ENCODE results near the gene KIF23. TPM values are rescaled to one million over a fixed set of nuclear protein-coding genes. Genes with fewer than 3 reads are reported as not detected.

The KIF23 gene
- total RNA-seq, 1 donor from 2014 or later = 193 TPM

DNA sequence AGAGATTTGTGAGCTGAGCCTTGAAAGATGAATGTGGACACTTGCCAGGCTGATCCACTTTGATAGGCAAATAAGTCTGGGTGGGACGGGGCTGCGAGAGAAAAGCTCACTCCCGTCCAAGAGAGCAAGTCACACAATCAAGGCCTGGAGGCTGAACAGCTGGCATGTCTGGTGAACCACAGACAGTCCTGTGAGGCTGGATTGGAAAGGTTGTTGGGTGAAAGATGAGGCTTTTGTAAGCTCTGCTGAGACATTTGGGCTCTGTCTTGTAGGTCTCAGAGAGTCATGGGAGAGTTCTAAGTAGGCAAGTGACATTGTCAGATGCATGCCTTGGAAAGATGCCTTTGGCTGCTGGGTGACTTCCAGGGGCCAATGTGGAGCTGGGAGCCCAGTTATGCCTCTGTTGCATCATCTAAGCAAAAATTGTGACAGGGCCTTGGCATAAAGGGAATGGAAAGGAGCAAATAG lies 76.9 kb downstream of the KIF23 start:
- Mint-ChIP-seq H3K4me1 (no peaks in the 10 kb centered on the region), H3K27ac (no peak overlapping the region), H3K4me3 (no peak overlapping the region), H3K36me3 (peaks cover 2% of the 10 kb centered on the region), H3K27me3 (ENCODE audit: insufficient read depth, low read depth) (peaks cover 7% of the 10 kb centered on the region), H3K9me3 (peaks cover 7% of the 10 kb centered on the region)
- no peaks in the 10 kb centered on the region for H3F3A ChIP-seq (ENCODE audit: low read depth)
- H3K36me3 ChIP-seq = no peaks in the 10 kb centered on the region
- no peaks in the 10 kb centered on the region for H3K9me3 ChIP-seq (ENCODE audit: low read depth)
- no peak overlapping the region for H3K9ac ChIP-seq
- no peak overlapping the region for H2AFZ ChIP-seq (replicated peaks)
- DNase-seq (ENCODE audit: low spot score) = no peak
- no peak overlapping the region for H3K4me3 ChIP-seq
- H3K79me2 ChIP-seq (ENCODE audit: low read depth) = no peaks in the 10 kb centered on the region
- no peak overlapping the region for H3K27ac ChIP-seq
- TF ChIP-seq, protein P1, sequence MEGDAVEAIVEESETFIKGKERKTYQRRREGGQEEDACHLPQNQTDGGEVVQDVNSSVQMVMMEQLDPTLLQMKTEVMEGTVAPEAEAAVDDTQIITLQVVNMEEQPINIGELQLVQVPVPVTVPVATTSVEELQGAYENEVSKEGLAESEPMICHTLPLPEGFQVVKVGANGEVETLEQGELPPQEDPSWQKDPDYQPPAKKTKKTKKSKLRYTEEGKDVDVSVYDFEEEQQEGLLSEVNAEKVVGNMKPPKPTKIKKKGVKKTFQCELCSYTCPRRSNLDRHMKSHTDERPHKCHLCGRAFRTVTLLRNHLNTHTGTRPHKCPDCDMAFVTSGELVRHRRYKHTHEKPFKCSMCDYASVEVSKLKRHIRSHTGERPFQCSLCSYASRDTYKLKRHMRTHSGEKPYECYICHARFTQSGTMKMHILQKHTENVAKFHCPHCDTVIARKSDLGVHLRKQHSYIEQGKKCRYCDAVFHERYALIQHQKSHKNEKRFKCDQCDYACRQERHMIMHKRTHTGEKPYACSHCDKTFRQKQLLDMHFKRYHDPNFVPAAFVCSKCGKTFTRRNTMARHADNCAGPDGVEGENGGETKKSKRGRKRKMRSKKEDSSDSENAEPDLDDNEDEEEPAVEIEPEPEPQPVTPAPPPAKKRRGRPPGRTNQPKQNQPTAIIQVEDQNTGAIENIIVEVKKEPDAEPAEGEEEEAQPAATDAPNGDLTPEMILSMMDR (IDR thresholded peaks at IDR 0.05) = no peak
- TF ChIP-seq EZH2phosphoT487 (IDR thresholded peaks at IDR 0.05) (no peak), EZH2 (IDR thresholded peaks at IDR 0.05) (no peak)
- no peaks in the 10 kb centered on the region for H3K4me1 ChIP-seq
- H4K20me1 ChIP-seq (ENCODE audit: low read depth) = no peaks in the 10 kb centered on the region
- no peaks in the 10 kb centered on the region for H3K27me3 ChIP-seq
- no peak overlapping the region for H3K4me2 ChIP-seq

- Histone ChIP-seq H2AFZ (replicated peaks) (no peak overlapping the region), H3K4me2 (no peak overlapping the region), H3K27me3 (no peaks in the 10 kb centered on the region), H3F3A (ENCODE audit: low read depth) (no peaks in the 10 kb centered on the region), H3K27ac (no peak overlapping the region), H3K9me3 (ENCODE audit: low read depth) (no peaks in the 10 kb centered on the region), H3K4me3 (no peak overlapping the region), H3K36me3 (no peaks in the 10 kb centered on the region), H3K9ac (no peak overlapping the region), H4K20me1 (ENCODE audit: low read depth) (no peaks in the 10 kb centered on the region), H3K79me2 (ENCODE audit: low read depth) (no peaks in the 10 kb centered on the region), H3K4me1 (peaks cover 9% of the 10 kb centered on the region)
- peaks cover 14% of the 10 kb centered on the region for H3K4me1 Mint-ChIP-seq
- no peak overlapping the region for H3K27ac Mint-ChIP-seq
- TF ChIP-seq, protein P1 (IDR thresholded peaks at IDR 0.05) = no peak
- no peak for TF ChIP-seq EZH2phosphoT487 (IDR thresholded peaks at IDR 0.05)
- no peak for TF ChIP-seq EZH2 (IDR thresholded peaks at IDR 0.05)
- peaks cover 9% of the 10 kb centered on the region for H3K27me3 Mint-ChIP-seq (ENCODE audit: insufficient read depth, low read depth)
- DNase-seq (ENCODE audit: low spot score) = no peak
- peaks cover 2% of the 10 kb centered on the region for H3K36me3 Mint-ChIP-seq
- H3K9me3 Mint-ChIP-seq = peaks cover 4% of the 10 kb centered on the region
- no peak overlapping the region for H3K4me3 Mint-ChIP-seq
Measured at GRCh38 chr15:69493406-69493805, 79.3 kb downstream of the KIF23 start.

- H3K27me3 Mint-ChIP-seq (ENCODE audit: insufficient read depth, low read depth) = peaks cover 14% of the 10 kb centered on the region
Measured at GRCh38 chr15:69496001-69496400, 81.9 kb downstream of the KIF23 start.

More at GRCh38 chr15:69496001-69496400, 81.9 kb downstream of the KIF23 start:
- Histone ChIP-seq H3K4me1 (peaks cover 24% of the 10 kb centered on the region), H3K4me3 (no peak overlapping the region), H3K9ac (no peak overlapping the region), H2AFZ (replicated peaks) (no peak overlapping the region), H4K20me1 (ENCODE audit: low read depth) (no peaks in the 10 kb centered on the region), H3K36me3 (no peaks in the 10 kb centered on the region), H3K27ac (no peak overlapping the region), H3F3A (ENCODE audit: low read depth) (peaks cover 14% of the 10 kb centered on the region), H3K79me2 (ENCODE audit: low read depth) (no peaks in the 10 kb centered on the region), H3K9me3 (ENCODE audit: low read depth) (no peaks in the 10 kb centered on the region), H3K27me3 (no peaks in the 10 kb centered on the region), H3K4me2 (no peak overlapping the region)
- H3K9me3 Mint-ChIP-seq = peaks cover 3% of the 10 kb centered on the region
- H3K4me1 Mint-ChIP-seq = peaks cover 37% of the 10 kb centered on the region
- no peak overlapping the region for H3K27ac Mint-ChIP-seq
- TF ChIP-seq EZH2 (IDR thresholded peaks at IDR 0.05) (no peak), EZH2phosphoT487 (IDR thresholded peaks at IDR 0.05) (no peak)
- TF ChIP-seq, protein P1 (IDR thresholded peaks at IDR 0.05) = no peak
- no peak for DNase-seq (ENCODE audit: low spot score)
- H3K36me3 Mint-ChIP-seq = peaks cover 2% of the 10 kb centered on the region
- no peak overlapping the region for H3K4me3 Mint-ChIP-seq
